Endothelial cell of umbilical vein (primary cell): ENCODE results near the gene CELF3. TPM values are rescaled to one million over a fixed set of nuclear protein-coding genes. Genes with fewer than 3 reads are reported as not detected.

ENCODE experiments used
- BruUV-seq: library from RNA; stranded (reverse); fragments of 400-500 nt; replicated peaks from 2 replicates; lab custom pipeline; 2021; lab: Mats Ljungman, UMichigan
- CTCF ChIA-PET: fragments of 300-600, 350-600 bp; sonication (Branson Sonifier 250); formaldehyde crosslinking; loops from one replicate; lab custom pipeline; 2021; ENCODE audit warnings: antibody characterized with exemption, inconsistent platforms; lab: Charles Lee
- POLR2A ChIA-PET: fragments of 300-600, 350-600 bp; sonication (Branson Sonifier 250); formaldehyde crosslinking; loops from one replicate; lab custom pipeline; 2021; ENCODE audit warnings: antibody characterized with exemption, inconsistent platforms; lab: Charles Lee
- DNase-seq: peaks from one replicate; pipeline ENCODE4 v3.0.0-alpha.2; 2011; ENCODE audit warnings: low read depth, low spot score
- FAIRE-seq: peaks from 2 replicates; lab custom pipeline; 2011; peaks lifted over from hg19 to GRCh38; lab: Jason Lieb, UNC
- H2AFZ ChIP-seq: 2 replicates; pipeline ENCODE4 v1.6.0; 2012; ENCODE audit warnings: low read depth, low read length, control low read depth, inconsistent platforms
- H3K27ac ChIP-seq: 2 replicates; pipeline ENCODE4 v1.5.1; 2011; ENCODE audit warnings: low read depth, mild to moderate bottlenecking, control low read depth, low read length, moderate library complexity; ENCODE audit not compliant: insufficient read depth
- H3K27me3 ChIP-seq, 2 experiments: 2 replicates each; pipeline versions ENCODE4 v1.6.0 to v1.6.1; 2011; ENCODE audit warnings: low read length in 2 of 2, mixed read lengths in 1 of 2; ENCODE audit not compliant: control insufficient read depth in 2 of 2, insufficient read depth in 2 of 2
- H3K36me3 ChIP-seq, 2 experiments: 2 replicates in 1 of 2; 3 replicates in 1 of 2; pipeline ENCODE4 v1.5.1; 2011; ENCODE audit warnings: low read length in 2 of 2, mild to moderate bottlenecking in 1 of 2, moderate library complexity in 1 of 2; ENCODE audit not compliant: control insufficient read depth in 2 of 2, insufficient read depth in 2 of 2; ENCODE audit errors: extremely low read depth in 1 of 2
- H3K4me1 ChIP-seq: 3 replicates; pipeline ENCODE4 v1.5.1; 2011; ENCODE audit warnings: mild to moderate bottlenecking, low read length; ENCODE audit not compliant: control insufficient read depth, insufficient read depth; ENCODE audit errors: extremely low read depth
- H3K4me2 ChIP-seq: 2 replicates; pipeline ENCODE4 v1.6.1; 2011; ENCODE audit warnings: low read length, control low read depth, mixed read lengths; ENCODE audit not compliant: insufficient read depth
- H3K4me3 ChIP-seq, 3 experiments: fragments of 200-600 bp in 1 of 3; sonication (generic), shearing (Covaris generic) in 1 of 3; replicated peaks in 1 of 3; 2 replicates each; pipeline ENCODE4 v1.5.1; 2011 to 2016; ENCODE audit warnings: control low read depth in 3 of 3, low read length in 3 of 3, mild to moderate bottlenecking in 2 of 3, inconsistent platforms in 1 of 3, low read depth in 1 of 3, moderate library complexity in 1 of 3; ENCODE audit not compliant: insufficient read depth in 1 of 3
- H3K79me2 ChIP-seq: 2 replicates; pipeline ENCODE4 v1.6.0; 2012; ENCODE audit warnings: low read length, inconsistent platforms; ENCODE audit not compliant: control insufficient read depth, insufficient read depth
- H3K9ac ChIP-seq: replicated peaks from 2 replicates; pipeline ENCODE3; 2011; ENCODE audit warnings: low read length, control low read depth; ENCODE audit not compliant: insufficient read depth; ENCODE audit errors: extremely low read depth
- H3K9me1 ChIP-seq: replicated peaks from 3 replicates; pipeline ENCODE4 v1.6.0; 2011; ENCODE audit warnings: mild to moderate bottlenecking, low read length; ENCODE audit not compliant: control insufficient read depth, insufficient read depth; ENCODE audit errors: extremely low read depth
- H3K9me3 ChIP-seq: replicated peaks from 2 replicates; pipeline ENCODE4 v1.5.1; 2012; ENCODE audit warnings: low read length, inconsistent platforms; ENCODE audit not compliant: control insufficient read depth, insufficient read depth
- H4K20me1 ChIP-seq: replicated peaks from 2 replicates; pipeline ENCODE3; 2011; ENCODE audit warnings: mild to moderate bottlenecking, low read length; ENCODE audit not compliant: control insufficient read depth, insufficient read depth; ENCODE audit errors: extremely low read depth
- EZH2 ChIP-seq: IDR thresholded peaks from 2 replicates; pipeline ENCODE4 v1.6.1; 2012; ENCODE audit warnings: borderline replicate concordance, low read depth, mild to moderate bottlenecking, moderate library complexity, low read length, inconsistent platforms; ENCODE audit not compliant: severe bottlenecking
- FOS ChIP-seq: IDR thresholded peaks from 2 replicates; pipeline ENCODE4 v1.6.1; 2011; ENCODE audit warnings: mild to moderate bottlenecking, low read length, moderate library complexity, borderline replicate concordance; ENCODE audit not compliant: insufficient read depth
- GATA2 ChIP-seq: IDR thresholded peaks from 2 replicates; pipeline ENCODE4 v1.7.0; 2011; ENCODE audit warnings: low read depth, mild to moderate bottlenecking, moderate library complexity, mixed read lengths, low read length; ENCODE audit not compliant: insufficient read length, insufficient read depth
- MAX ChIP-seq: IDR thresholded peaks from 2 replicates; pipeline ENCODE4 v1.6.1; 2011; ENCODE audit not compliant: insufficient read depth, insufficient read length
- dilution Hi-C: fragments of 300-500 bp; cut with MboI; formaldehyde crosslinking; loops from one replicate; pipeline ENCODE4 v1.15.0; 2019; ENCODE audit warnings: low sequenced_read_pairs; ENCODE audit not compliant: extremely low pct_ligation_motif_present
- intact Hi-C: fragments of 100-400 bp; cut with micrococcal nuclease; formaldehyde crosslinking; loops from one replicate; pipeline ENCODE4 v1.10.0; 2022
- polyA plus RNA-seq, 4 experiments: library from polyadenylated mRNA; depleted of rRNA in 3 of 4; stranded (reverse) in 3 of 4; unstranded in 1 of 4; fragments of >200 nt; gene quantifications; 2 replicates each; pipeline versions ENCODE4 v1.2.1 to v1.2.3, GENCODE V29; 2011 to 2012; ENCODE audit warnings: missing spikeins in 1 of 4
- total RNA-seq: library from RNA; stranded (reverse); gene quantifications from 2 replicates; pipeline ENCODE4 v1.2.3, GENCODE V29; 2021

The CELF3 gene
- total and polyA plus RNA-seq, 2 donors (not counting 3 experiments of a cell fraction or from before 2014, with no cell fraction given), result not detected

GRCh38 chr1:151728151-151729054 lies 11.8 kb upstream of the CELF3 start:
- no peak overlapping the region for H3K9ac ChIP-seq
- no peak overlapping the region for H2AFZ ChIP-seq
- POLR2A ChIA-PET, result interaction anchor here (0.7 kb wide), 1 partner anchor 89 kb away, joined by 5 read pairs; no protein-coding TSS in a partner anchor
- H4K20me1 ChIP-seq, result no peaks in the 10 kb centered on the region
- BruUV-seq, result no TSS peak
- CTCF ChIA-PET, result interaction anchor here (0.8 to 1.1 kb wide), 2 partner anchors 35 to 80 kb away, joined by 3 to 5 read pairs; no protein-coding TSS in a partner anchor
- H3K4me3 ChIP-seq, result no peak overlapping the region
- H3K27me3 ChIP-seq, result peaks cover 26 to 28% of the 10 kb centered on the region in 2 experiments
- no peak for DNase-seq
- no peak for FAIRE-seq
- peak; percentile 9 for TF ChIP-seq EZH2
- no peak for TF ChIP-seq GATA2
- TF ChIP-seq MAX, result no peak
- no peak overlapping the region for H3K27ac ChIP-seq
- no peaks in the 10 kb centered on the region for H3K9me1 ChIP-seq
- H3K4me2 ChIP-seq, result no peak overlapping the region
- dilution Hi-C loops (no loop called here), intact Hi-C loops (no loop called here)
- no peaks in the 10 kb centered on the region for H3K79me2 ChIP-seq
- no peaks in the 10 kb centered on the region for H3K9me3 ChIP-seq
- no peaks in the 10 kb centered on the region for H3K36me3 ChIP-seq
- H3K4me1 ChIP-seq, result no peaks in the 10 kb centered on the region

GRCh38 chr1:151723726-151724370 lies 7.2 kb upstream of the CELF3 start:
- no peaks in the 10 kb centered on the region for H3K9me1 ChIP-seq
- H3K79me2 ChIP-seq, result no peaks in the 10 kb centered on the region
- FAIRE-seq (no peak), DNase-seq (no peak)
- peaks cover 47 to 62% of the 10 kb centered on the region in 2 experiments for H3K27me3 ChIP-seq
- no peak overlapping the region for H3K4me2 ChIP-seq
- no peak for TF ChIP-seq FOS
- TF ChIP-seq EZH2, result no peak
- H3K9me3 ChIP-seq, result no peaks in the 10 kb centered on the region
- ChIA-PET POLR2A (no interaction called here), CTCF (interaction anchor here (1.0 to 1.5 kb wide), 2 partner anchors 10 to 85 kb away, joined by 3 to 4 read pairs; no protein-coding TSS in a partner anchor)
- no peaks in the 10 kb centered on the region for H3K36me3 ChIP-seq
- no peak overlapping the region for H2AFZ ChIP-seq
- no peaks in the 10 kb centered on the region for H4K20me1 ChIP-seq
- no TSS peak for BruUV-seq
- no peak overlapping the region for H3K27ac ChIP-seq
- dilution Hi-C loops, result no loop called here
- H3K4me1 ChIP-seq, result peaks cover 4% of the 10 kb centered on the region
- no peak overlapping the region for H3K9ac ChIP-seq
- intact Hi-C loops, result no loop called here
- no peak overlapping the region for H3K4me3 ChIP-seq
